Ascending aorta (tissue), 2 donors: ENCODE measurements around the gene ISLR. TPM values are rescaled to one million over a fixed set of nuclear protein-coding genes. Genes with fewer than 3 reads are reported as not detected.

ENCODE experiments used
- DNase-seq, 2 donors: peaks; one replicate each; pipeline ENCODE4 v3.0.0-alpha.2; 2019; ENCODE audit warnings: low spot score in 2 of 2
- H3K27ac ChIP-seq, 2 donors: fragments of 200-600 bp; sonication (generic); one replicate each; pipeline ENCODE4 v1.5.1; 2016 to 2017; ENCODE audit warnings: mild to moderate bottlenecking in 1 of 2
- H3K27me3 ChIP-seq: fragments of 200-600 bp; sonication (generic); one replicate; pipeline ENCODE4 v1.5.1; 2017
- H3K36me3 ChIP-seq, 2 donors: fragments of 200-600 bp; sonication (generic); one replicate each; pipeline ENCODE4 v1.5.1; 2016
- H3K4me1 ChIP-seq, 2 donors: fragments of 200-600 bp; sonication (generic); one replicate each; pipeline ENCODE4 v1.5.1; 2016 to 2017; ENCODE audit warnings: mild to moderate bottlenecking in 1 of 2
- H3K4me3 ChIP-seq, 2 donors: fragments of 200-600 bp; sonication (generic); one replicate each; pipeline ENCODE4 v1.5.1; 2016 to 2017; ENCODE audit warnings: mild to moderate bottlenecking in 1 of 2
- H3K9me3 ChIP-seq, 2 donors: fragments of 200-600 bp; sonication (generic); one replicate each; pipeline ENCODE4 v1.5.1; 2016
- intact Hi-C: fragments of 100-400 bp; cut with DNase I; formaldehyde crosslinking; loops from one replicate; pipeline ENCODE4 v1.15.1; 2023
- total RNA-seq: library from RNA; depleted of rRNA; stranded (reverse); fragments of >200 nt; gene quantifications from one replicate; pipeline ENCODE4 v1.1.0, GENCODE V29; 2016
- TF ChIP-seq, protein P1 (sequence below), 3 experiments: fragments of 200-600 bp in 2 of 3; fragments of 450-650 bp in 1 of 3; sonication (generic) in 2 of 3; IDR thresholded peaks; one replicate each; pipeline ENCODE4 v1.5.1; 2016 to 2019; ENCODE audit warnings: antibody characterized with exemption in 3 of 3, mild to moderate bottlenecking in 1 of 3, moderate library complexity in 1 of 3

The ISLR gene
- total RNA-seq, 1 donor from 2014 or later = 211 TPM

DNA sequence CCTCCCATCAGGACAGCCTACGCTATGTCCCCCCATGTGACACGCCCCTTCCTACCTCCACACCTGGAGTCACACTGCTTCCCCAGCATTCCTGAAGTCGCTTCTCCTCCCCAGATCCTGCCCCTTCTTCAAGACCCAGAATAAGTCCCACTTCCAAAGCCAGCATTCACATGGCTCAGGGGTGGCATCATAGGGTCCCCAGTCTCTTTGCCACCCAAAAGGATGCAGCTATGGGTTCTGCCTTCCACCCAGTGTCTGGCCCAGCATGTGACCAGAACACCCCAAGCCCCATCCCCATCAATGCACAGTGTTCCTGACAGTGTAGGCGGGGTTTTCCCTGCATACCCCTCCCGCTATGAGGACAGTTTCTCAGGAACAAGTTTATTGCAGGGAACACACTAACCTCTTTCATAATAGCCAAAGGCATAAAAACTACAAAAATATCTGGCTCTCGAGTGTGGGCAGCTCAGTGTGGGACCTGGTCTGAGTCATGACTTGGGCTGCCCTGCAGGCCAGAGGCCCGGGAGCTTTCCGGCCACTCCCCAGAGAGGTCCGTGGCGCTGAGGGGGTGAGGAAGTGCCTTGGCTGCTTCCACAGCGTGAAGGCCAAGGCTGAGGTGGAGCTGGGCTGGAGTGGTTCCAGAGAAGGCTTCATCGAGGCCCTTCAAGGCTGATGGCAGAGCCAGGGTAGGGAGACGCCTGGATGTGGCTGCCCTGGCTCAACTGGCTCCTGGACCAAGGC is 5.8 kb downstream of the ISLR start:
- H3K4me1 ChIP-seq = peaks cover 43 to 60% of the 10 kb centered on the region in 2 donors

DNA sequence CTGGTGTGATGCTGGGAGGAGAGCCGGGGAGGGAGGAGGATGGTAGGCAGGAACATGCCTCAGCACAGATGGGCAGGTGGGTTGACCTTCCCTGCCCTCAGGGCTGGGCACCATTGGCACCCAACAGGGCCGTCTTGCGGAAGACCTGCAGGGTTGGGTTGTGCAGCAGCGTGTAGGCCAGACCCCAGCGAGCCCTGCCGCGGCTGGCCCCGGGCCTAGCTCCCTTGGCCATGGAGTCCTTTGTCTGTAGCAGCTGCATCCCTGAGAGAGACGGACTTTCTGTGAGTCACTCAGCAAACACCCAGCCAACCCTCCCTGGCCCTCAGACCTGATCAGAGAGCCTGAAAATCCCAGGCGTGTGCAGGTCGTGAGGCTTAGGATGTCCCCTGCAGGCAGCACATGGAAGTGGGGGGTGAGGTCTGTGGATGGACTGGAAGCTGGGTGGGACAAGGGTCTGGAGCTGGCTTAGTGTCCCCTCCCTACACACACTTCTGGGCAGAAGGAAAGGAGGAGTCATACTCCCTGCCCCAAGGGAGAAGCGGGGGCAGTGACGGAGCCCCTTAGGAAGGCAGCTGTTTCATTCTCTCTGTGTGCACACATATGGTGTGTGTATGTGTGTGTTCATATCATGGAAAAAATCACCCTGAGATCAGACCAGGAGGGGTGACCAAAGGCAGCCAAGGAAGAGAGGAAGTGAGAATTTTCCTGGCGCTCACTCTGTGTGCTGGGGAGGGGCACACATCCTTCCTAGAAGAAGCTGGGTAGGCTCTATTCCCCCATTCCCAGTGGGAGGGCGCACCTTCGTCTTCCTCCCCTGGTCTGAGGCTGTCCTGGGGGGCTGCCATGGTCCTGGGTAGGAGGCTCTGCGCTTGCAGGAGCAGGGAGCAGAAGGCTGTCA is 6.7 kb downstream of the ISLR start:
- Histone ChIP-seq H3K36me3 (peaks cover 0 to 7% of the 10 kb centered on the region in 2 donors), H3K4me1 (peaks cover 35 to 50% of the 10 kb centered on the region in 2 donors), H3K4me3 (no peak overlapping the region), H3K27me3 (no peaks in the 10 kb centered on the region), H3K9me3 (no peaks in the 10 kb centered on the region), H3K27ac (peak overlapping the region; percentile 80 to 82)
- TF ChIP-seq, protein P1, sequence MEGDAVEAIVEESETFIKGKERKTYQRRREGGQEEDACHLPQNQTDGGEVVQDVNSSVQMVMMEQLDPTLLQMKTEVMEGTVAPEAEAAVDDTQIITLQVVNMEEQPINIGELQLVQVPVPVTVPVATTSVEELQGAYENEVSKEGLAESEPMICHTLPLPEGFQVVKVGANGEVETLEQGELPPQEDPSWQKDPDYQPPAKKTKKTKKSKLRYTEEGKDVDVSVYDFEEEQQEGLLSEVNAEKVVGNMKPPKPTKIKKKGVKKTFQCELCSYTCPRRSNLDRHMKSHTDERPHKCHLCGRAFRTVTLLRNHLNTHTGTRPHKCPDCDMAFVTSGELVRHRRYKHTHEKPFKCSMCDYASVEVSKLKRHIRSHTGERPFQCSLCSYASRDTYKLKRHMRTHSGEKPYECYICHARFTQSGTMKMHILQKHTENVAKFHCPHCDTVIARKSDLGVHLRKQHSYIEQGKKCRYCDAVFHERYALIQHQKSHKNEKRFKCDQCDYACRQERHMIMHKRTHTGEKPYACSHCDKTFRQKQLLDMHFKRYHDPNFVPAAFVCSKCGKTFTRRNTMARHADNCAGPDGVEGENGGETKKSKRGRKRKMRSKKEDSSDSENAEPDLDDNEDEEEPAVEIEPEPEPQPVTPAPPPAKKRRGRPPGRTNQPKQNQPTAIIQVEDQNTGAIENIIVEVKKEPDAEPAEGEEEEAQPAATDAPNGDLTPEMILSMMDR (IDR thresholded peaks at IDR 0.05) = no peak
- intact Hi-C loops = loop anchor here (2.0 kb wide), 1 partner anchor 61 kb away; no protein-coding TSS in a partner anchor
- DNase-seq = peak in 1 of 2 donors; percentile 7

More for the DNA sequence above, 5.8 kb downstream of the ISLR start:
- peak overlapping the region; percentile 82 to 85 for H3K27ac ChIP-seq
- no peaks in the 10 kb centered on the region for H3K9me3 ChIP-seq
- H3K27me3 ChIP-seq = no peaks in the 10 kb centered on the region
- intact Hi-C loops = loop anchor here (2.0 kb wide), 1 partner anchor 62 kb away; no protein-coding TSS in a partner anchor
- TF ChIP-seq, protein P1 (IDR thresholded peaks at IDR 0.05) = no peak
- peak; percentile 83 to 97 for DNase-seq
- H3K36me3 ChIP-seq = peaks cover 0 to 7% of the 10 kb centered on the region in 2 donors
- no peak overlapping the region for H3K4me3 ChIP-seq

DNA sequence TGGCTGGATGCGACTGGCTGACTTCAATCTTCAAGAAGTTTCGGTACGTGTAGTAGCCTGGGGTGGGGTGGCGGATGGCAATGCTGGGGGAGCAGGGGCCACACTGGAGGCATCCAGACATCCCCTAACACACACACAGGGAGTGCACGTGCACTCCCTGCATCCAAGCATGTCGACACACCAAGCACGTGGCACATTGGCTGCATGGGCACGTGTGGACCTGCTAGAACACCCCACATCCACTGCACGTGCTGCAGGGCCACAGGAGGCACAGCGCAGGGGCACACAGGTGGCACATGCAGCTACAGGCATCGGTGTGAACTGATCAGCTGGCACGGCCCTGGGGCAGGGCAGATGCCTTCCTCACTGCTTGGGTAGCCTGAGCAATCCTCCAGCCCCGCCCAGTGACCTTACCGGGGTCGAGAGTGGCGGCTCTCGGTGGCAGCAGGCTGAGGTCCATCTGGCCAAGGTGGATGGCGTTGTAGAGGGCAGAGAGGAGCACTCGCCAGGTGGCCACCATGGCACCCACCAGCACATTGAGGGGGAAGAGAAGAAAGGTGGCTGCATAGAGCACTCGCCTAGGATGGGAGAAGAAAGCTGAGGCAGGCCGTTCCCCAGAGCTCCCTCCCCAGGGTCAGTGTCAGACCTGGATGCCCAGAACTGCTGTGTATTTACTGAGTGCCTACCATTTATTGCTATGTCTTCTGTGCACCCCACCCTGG is 7.5 kb downstream of the ISLR start:
- Histone ChIP-seq H3K4me3 (no peak overlapping the region), H3K27ac (peak overlapping the region; percentile 80 to 82), H3K4me1 (peaks cover 27 to 43% of the 10 kb centered on the region in 2 donors), H3K27me3 (no peaks in the 10 kb centered on the region), H3K36me3 (no peaks in the 10 kb centered on the region), H3K9me3 (no peaks in the 10 kb centered on the region)
- intact Hi-C loops = no loop called here
- TF ChIP-seq, protein P1 (IDR thresholded peaks at IDR 0.05) = no peak
- DNase-seq = peak in 1 of 2 donors; percentile 6

DNA sequence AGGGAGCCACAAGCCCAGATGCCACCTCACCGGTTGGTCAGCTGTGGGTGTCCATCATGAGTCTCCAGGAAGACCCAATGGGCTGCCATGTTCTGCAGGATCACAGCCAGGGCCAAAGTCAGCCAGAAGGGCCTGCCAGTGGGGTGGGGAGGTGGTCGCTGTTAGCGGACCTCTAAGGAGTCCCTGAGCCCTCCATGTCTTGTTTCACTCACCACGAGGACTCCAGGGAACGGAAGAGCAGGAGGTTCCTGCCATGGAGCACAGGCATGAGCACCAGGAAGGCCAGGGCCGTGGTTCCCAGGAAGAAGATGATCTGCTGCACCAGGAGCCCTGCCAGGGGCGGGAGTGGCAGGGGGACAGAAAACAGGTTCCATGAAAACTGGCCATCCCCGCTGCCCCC is 8.6 kb downstream of the ISLR start:
- H3K27me3 ChIP-seq = no peaks in the 10 kb centered on the region
- no peaks in the 10 kb centered on the region for H3K36me3 ChIP-seq
- peaks cover 21 to 36% of the 10 kb centered on the region in 2 donors for H3K4me1 ChIP-seq
- no peak overlapping the region for H3K27ac ChIP-seq
- no peak overlapping the region for H3K4me3 ChIP-seq
- intact Hi-C loops = no loop called here
- TF ChIP-seq, protein P1 (IDR thresholded peaks at IDR 0.05) = no peak
- no peaks in the 10 kb centered on the region for H3K9me3 ChIP-seq
- DNase-seq = peak in 1 of 2 donors; percentile 4

DNA sequence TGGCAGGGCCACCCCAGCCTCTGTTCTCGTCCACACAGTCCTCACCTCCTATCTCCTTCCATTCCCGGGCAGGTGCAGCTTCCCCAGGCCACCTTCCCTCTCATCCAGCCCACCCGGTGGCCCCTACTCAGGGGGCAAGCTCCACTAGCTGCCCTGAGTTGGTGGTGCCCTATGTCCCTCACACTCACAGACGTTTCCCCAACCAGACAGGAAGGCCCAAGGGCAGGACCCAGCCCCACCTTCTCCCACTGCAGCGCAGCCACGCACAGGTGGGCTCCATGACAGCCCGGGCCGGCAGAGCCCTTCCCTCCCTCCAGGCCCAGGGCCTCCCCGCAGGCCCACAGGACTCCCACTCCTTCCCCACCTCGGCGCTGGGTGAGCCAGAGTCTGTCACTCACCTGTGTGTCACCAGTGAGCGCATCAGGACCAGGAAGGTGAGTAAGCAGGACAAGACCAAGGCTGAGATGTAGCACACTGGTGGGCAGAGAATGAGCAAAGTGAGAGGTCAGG is 11.1 kb downstream of the ISLR start:
- no peaks in the 10 kb centered on the region for H3K36me3 ChIP-seq
- DNase-seq = no peak
- H3K27ac ChIP-seq = no peak overlapping the region
- TF ChIP-seq, protein P1 (IDR thresholded peaks at IDR 0.05) = no peak
- intact Hi-C loops = no loop called here
- no peak overlapping the region for H3K4me3 ChIP-seq
- H3K4me1 ChIP-seq = peaks cover 6 to 12% of the 10 kb centered on the region in 2 donors
- H3K27me3 ChIP-seq = no peaks in the 10 kb centered on the region
- H3K9me3 ChIP-seq = no peaks in the 10 kb centered on the region
